ENCODE data around the gene MMP20. TPM values are rescaled to one million over a fixed set of nuclear protein-coding genes. Genes with fewer than 3 reads are reported as not detected.
A peak's percentile ranks its signal among the peaks of the same experiment; 100 is the strongest.

The MMP20 gene
- total RNA-seq, 1 experiment from 2014 or later = not detected

DNA sequence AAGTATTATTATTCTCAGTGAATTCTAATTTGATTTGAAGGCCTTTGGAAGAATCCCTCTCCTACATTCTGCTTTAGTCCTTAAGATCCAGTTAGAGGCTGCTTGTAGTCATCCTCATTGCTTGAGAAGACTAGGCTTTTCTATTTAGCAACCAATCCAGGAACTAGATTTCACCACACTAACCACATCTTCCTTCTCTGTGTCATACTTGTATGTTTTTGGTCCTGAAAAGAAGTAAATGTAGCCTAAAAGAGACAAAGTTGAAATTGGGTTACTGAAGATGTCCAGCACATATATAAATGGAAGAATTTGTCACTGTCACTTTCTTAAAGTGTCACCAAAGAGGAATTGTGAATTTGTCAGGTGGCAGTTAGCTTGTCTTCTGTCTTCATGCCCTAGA lies 48.0 kb downstream of the MMP20 start:
- TF ChIP-seq, protein P1, sequence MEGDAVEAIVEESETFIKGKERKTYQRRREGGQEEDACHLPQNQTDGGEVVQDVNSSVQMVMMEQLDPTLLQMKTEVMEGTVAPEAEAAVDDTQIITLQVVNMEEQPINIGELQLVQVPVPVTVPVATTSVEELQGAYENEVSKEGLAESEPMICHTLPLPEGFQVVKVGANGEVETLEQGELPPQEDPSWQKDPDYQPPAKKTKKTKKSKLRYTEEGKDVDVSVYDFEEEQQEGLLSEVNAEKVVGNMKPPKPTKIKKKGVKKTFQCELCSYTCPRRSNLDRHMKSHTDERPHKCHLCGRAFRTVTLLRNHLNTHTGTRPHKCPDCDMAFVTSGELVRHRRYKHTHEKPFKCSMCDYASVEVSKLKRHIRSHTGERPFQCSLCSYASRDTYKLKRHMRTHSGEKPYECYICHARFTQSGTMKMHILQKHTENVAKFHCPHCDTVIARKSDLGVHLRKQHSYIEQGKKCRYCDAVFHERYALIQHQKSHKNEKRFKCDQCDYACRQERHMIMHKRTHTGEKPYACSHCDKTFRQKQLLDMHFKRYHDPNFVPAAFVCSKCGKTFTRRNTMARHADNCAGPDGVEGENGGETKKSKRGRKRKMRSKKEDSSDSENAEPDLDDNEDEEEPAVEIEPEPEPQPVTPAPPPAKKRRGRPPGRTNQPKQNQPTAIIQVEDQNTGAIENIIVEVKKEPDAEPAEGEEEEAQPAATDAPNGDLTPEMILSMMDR (IDR thresholded peaks at IDR 0.05; ENCODE audit: unreplicated experiment) = no peak
- Mint-ChIP-seq H3K36me3 (ENCODE audit: insufficient read depth, unreplicated experiment) (no peaks in the 10 kb centered on the region), H3K4me3 (ENCODE audit: unreplicated experiment) (no peak overlapping the region), H3K27ac (ENCODE audit: low read depth, unreplicated experiment) (no peak overlapping the region), H3K4me1 (ENCODE audit: insufficient read depth, unreplicated experiment) (peaks cover 6% of the 10 kb centered on the region), H3K9me3 (ENCODE audit: unreplicated experiment) (no peaks in the 10 kb centered on the region), H3K27me3 (ENCODE audit: insufficient read depth, unreplicated experiment) (no peaks in the 10 kb centered on the region)
- DNase-seq (ENCODE audit: unreplicated experiment) = no peak
- POLR2A ChIA-PET = interaction anchor here (0.9 to 1.7 kb wide), 2 partner anchors 12 to 63 kb away, joined by 3 to 6 read pairs; no protein-coding TSS in a partner anchor
- no TSS peak for BruUV-seq (replicated peaks)
- intact Hi-C loops (cut with micrococcal nuclease) = no loop called here
- CTCF ChIA-PET = interaction anchor here (1.2 to 1.6 kb wide), 4 partner anchors 10 to 235 kb away, joined by 3 to 4 read pairs (median 4); no protein-coding TSS in a partner anchor

GRCh38 chr11:102576350-102576749 lies 48.8 kb downstream of the MMP20 start:
- no peak for DNase-seq (ENCODE audit: unreplicated experiment)
- ChIA-PET POLR2A (interaction anchor here (1.7 kb wide), 1 partner anchor 63 kb away, joined by 6 read pairs; no protein-coding TSS in a partner anchor), CTCF (interaction anchor here (0.6 to 1.3 kb wide), 3 partner anchors 80 to 222 kb away, joined by 3 to 5 read pairs (median 3); no protein-coding TSS in a partner anchor)
- Mint-ChIP-seq H3K4me3 (ENCODE audit: unreplicated experiment) (no peak overlapping the region), H3K27ac (ENCODE audit: low read depth, unreplicated experiment) (no peak overlapping the region), H3K27me3 (ENCODE audit: insufficient read depth, unreplicated experiment) (no peaks in the 10 kb centered on the region), H3K4me1 (ENCODE audit: insufficient read depth, unreplicated experiment) (peaks cover 6% of the 10 kb centered on the region), H3K9me3 (ENCODE audit: unreplicated experiment) (no peaks in the 10 kb centered on the region), H3K36me3 (ENCODE audit: insufficient read depth, unreplicated experiment) (no peaks in the 10 kb centered on the region)
- BruUV-seq (replicated peaks) = no TSS peak
- intact Hi-C loops (cut with micrococcal nuclease) = no loop called here
- TF ChIP-seq, protein P1 (IDR thresholded peaks at IDR 0.05; ENCODE audit: unreplicated experiment) = no peak

DNA sequence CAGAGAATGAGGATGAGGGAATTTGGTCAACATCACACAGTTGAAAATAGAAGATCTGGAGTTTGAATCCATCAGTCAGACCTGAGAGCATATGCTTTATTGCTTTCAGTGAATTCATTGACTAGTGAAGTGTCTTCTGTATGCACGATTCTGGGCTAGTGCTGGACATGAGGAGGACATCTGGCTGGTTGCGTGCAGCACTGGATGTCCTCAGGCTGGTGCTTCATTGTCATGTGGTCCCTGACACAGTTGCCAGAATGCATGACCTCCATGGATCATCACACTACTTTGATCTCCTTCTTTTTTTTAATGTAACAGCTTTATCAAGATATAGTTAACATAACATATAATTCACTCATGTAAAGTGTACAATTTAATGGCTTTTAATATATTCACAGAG lies 50.1 kb downstream of the MMP20 start:
- intact Hi-C loops (cut with micrococcal nuclease) = no loop called here
- Mint-ChIP-seq H3K4me3 (ENCODE audit: unreplicated experiment) (no peak overlapping the region), H3K27me3 (ENCODE audit: insufficient read depth, unreplicated experiment) (no peaks in the 10 kb centered on the region), H3K27ac (ENCODE audit: low read depth, unreplicated experiment) (no peak overlapping the region), H3K9me3 (ENCODE audit: unreplicated experiment) (no peaks in the 10 kb centered on the region), H3K36me3 (ENCODE audit: insufficient read depth, unreplicated experiment) (no peaks in the 10 kb centered on the region), H3K4me1 (ENCODE audit: insufficient read depth, unreplicated experiment) (peaks cover 1% of the 10 kb centered on the region)
- ChIA-PET POLR2A (interaction anchor here (1.0 kb wide), 1 partner anchor 15 kb away, joined by 4 read pairs; no protein-coding TSS in a partner anchor), CTCF (interaction anchor here (0.5 to 0.7 kb wide), 2 partner anchors 26 to 815 kb away, joined by 3 read pairs; no protein-coding TSS in a partner anchor)
- no peak for DNase-seq (ENCODE audit: unreplicated experiment)
- no TSS peak for BruUV-seq (replicated peaks)
- TF ChIP-seq, protein P1 (IDR thresholded peaks at IDR 0.05; ENCODE audit: unreplicated experiment) = no peak

DNA sequence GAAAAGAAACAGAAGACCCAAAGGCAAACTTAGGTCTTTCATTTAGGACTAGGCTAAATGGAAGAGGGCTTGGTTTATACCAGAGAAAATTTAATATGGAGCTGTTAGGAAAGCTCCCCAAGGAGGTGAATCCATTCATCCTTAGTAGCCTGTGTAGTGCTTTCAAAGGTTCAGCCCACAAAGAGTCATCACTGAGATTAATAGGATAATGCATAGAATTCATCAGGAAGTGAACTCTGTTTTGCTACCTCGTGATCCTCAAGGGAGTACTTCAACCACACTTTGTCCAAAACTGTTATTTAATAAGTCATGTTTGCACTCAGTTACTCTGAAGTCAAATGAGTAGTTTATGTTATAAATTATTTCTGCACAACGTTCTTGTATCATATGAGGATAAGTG lies 51.3 kb downstream of the MMP20 start:
- CTCF ChIA-PET = interaction anchor here (0.7 to 1.4 kb wide), 2 partner anchors 10 to 256 kb away, joined by 3 to 4 read pairs; no protein-coding TSS in a partner anchor
- no peaks in the 10 kb centered on the region for H3K9me3 Mint-ChIP-seq (ENCODE audit: unreplicated experiment)
- no TSS peak for BruUV-seq (replicated peaks)
- H3K27me3 Mint-ChIP-seq (ENCODE audit: insufficient read depth, unreplicated experiment) = no peaks in the 10 kb centered on the region
- no peak overlapping the region for H3K27ac Mint-ChIP-seq (ENCODE audit: low read depth, unreplicated experiment)
- POLR2A ChIA-PET = interaction anchor here (0.8 to 3.3 kb wide), 9 partner anchors 8 to 291 kb away, joined by 3 to 15 read pairs (median 5); no protein-coding TSS in a partner anchor
- H3K4me3 Mint-ChIP-seq (ENCODE audit: unreplicated experiment) = no peak overlapping the region
- H3K36me3 Mint-ChIP-seq (ENCODE audit: insufficient read depth, unreplicated experiment) = no peaks in the 10 kb centered on the region
- H3K4me1 Mint-ChIP-seq (ENCODE audit: insufficient read depth, unreplicated experiment) = no peaks in the 10 kb centered on the region
- intact Hi-C loops (cut with micrococcal nuclease) = no loop called here
- DNase-seq (ENCODE audit: unreplicated experiment) = peak; percentile 62
- TF ChIP-seq, protein P1 (IDR thresholded peaks at IDR 0.05; ENCODE audit: unreplicated experiment) = no peak
